ENCODE results near the gene E2F3. TPM values are rescaled to one million over a fixed set of nuclear protein-coding genes. Genes with fewer than 3 reads are reported as not detected.

E2F3 gene
- total and polyA plus RNA-seq, 2 donors (not counting 3 experiments of a cell fraction or from before 2014, with no cell fraction given), result 8.6 to 22.0 TPM

DNA sequence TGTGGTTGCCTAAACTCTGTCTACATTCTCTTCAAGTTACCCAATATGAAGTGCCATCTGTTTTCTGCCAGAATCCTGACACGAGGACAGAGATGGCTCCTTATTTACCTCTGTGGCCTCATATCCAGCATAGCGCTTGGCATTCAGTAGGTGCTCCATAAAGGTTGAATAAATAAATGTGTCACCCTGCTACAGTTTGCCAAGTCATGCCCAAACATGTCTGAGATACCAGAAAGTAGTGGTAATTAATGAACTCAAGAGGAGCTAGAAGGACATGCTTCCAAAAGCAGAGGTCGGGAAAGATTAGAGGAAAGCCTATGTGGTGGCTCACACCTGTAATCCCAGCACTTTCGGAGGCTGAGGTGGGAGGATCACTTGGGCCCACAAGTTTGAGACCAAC is 30.9 kb upstream of the E2F3 start:
- no peak overlapping the region for H3K9ac ChIP-seq (replicated peaks; ENCODE audit: extremely low read depth, insufficient read depth, low read length)
- no peak for DNase-seq (ENCODE audit: low read depth, low spot score)
- no peaks in the 10 kb centered on the region for H3K36me3 ChIP-seq (ENCODE audit: control insufficient read depth in 2 of 2, extremely low read depth in 1 of 2, insufficient read depth in 2 of 2, low read length in 2 of 2)
- BruUV-seq (replicated peaks), result no TSS peak
- peaks cover 0 to 2% of the 10 kb centered on the region in 2 experiments for H3K27me3 ChIP-seq (ENCODE audit: control insufficient read depth in 2 of 2, insufficient read depth in 2 of 2, low read length in 2 of 2)
- no peak overlapping the region for H3K27ac ChIP-seq (ENCODE audit: insufficient read depth, low read depth, low read length)
- FAIRE-seq, result no peak
- no peaks in the 10 kb centered on the region for H3K9me3 ChIP-seq (replicated peaks; ENCODE audit: control insufficient read depth, insufficient read depth, low read length)
- H3K9me1 ChIP-seq (replicated peaks; ENCODE audit: control insufficient read depth, extremely low read depth, insufficient read depth, low read length), result no peaks in the 10 kb centered on the region
- H3K4me3 ChIP-seq (replicated peaks in 1 of 3; ENCODE audit: insufficient read depth in 1 of 3, low read depth in 1 of 3, low read length in 3 of 3), result no peak overlapping the region
- intact Hi-C loops (cut with micrococcal nuclease) (no loop called here), dilution Hi-C loops (cut with MboI; ENCODE audit: extremely low pct_ligation_motif_present, low sequenced_read_pairs) (no loop called here)
- H3K4me1 ChIP-seq (ENCODE audit: control insufficient read depth, extremely low read depth, insufficient read depth, low read length), result no peaks in the 10 kb centered on the region
- no peak overlapping the region for H3K4me2 ChIP-seq (ENCODE audit: insufficient read depth, low read length)
- POLR2A ChIA-PET, result no interaction called here
- CTCF ChIA-PET, result interaction anchor here (1.6 kb wide), 1 partner anchor 34 kb away, joined by 3 read pairs; no protein-coding TSS in a partner anchor
- H2AFZ ChIP-seq (ENCODE audit: low read depth, low read length), result no peak overlapping the region
- TF ChIP-seq EZH2 (IDR thresholded peaks at IDR 0.05; ENCODE audit: borderline replicate concordance, low read depth, low read length, severe bottlenecking) (no peak), POLR2A (IDR thresholded peaks at IDR 0.05; ENCODE audit: low read depth, low read length) (no peak), MYC (IDR thresholded peaks at IDR 0.05; ENCODE audit: low read depth, low read length) (no peak), POLR2AphosphoS5 (IDR thresholded peaks at IDR 0.05; ENCODE audit: insufficient read depth, low read depth, low read length) (no peak), FOS (IDR thresholded peaks at IDR 0.05; ENCODE audit: borderline replicate concordance, insufficient read depth, low read length) (no peak), JUN (IDR thresholded peaks at IDR 0.05; ENCODE audit: borderline replicate concordance, insufficient read depth, insufficient read length, low read depth) (no peak), GATA2 (IDR thresholded peaks at IDR 0.05; ENCODE audit: insufficient read depth, insufficient read length, low read depth, low read length) (no peak), MAX (IDR thresholded peaks at IDR 0.05; ENCODE audit: insufficient read depth, insufficient read length) (no peak)
- TF ChIP-seq, protein P1, sequence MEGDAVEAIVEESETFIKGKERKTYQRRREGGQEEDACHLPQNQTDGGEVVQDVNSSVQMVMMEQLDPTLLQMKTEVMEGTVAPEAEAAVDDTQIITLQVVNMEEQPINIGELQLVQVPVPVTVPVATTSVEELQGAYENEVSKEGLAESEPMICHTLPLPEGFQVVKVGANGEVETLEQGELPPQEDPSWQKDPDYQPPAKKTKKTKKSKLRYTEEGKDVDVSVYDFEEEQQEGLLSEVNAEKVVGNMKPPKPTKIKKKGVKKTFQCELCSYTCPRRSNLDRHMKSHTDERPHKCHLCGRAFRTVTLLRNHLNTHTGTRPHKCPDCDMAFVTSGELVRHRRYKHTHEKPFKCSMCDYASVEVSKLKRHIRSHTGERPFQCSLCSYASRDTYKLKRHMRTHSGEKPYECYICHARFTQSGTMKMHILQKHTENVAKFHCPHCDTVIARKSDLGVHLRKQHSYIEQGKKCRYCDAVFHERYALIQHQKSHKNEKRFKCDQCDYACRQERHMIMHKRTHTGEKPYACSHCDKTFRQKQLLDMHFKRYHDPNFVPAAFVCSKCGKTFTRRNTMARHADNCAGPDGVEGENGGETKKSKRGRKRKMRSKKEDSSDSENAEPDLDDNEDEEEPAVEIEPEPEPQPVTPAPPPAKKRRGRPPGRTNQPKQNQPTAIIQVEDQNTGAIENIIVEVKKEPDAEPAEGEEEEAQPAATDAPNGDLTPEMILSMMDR (IDR thresholded peaks at IDR 0.05; ENCODE audit: extremely low read depth in 1 of 2, insufficient read depth in 1 of 2, low read depth in 1 of 2, low read length in 2 of 2), result no peak
- H3K79me2 ChIP-seq (ENCODE audit: control insufficient read depth, insufficient read depth, low read length), result no peaks in the 10 kb centered on the region
- H4K20me1 ChIP-seq (replicated peaks; ENCODE audit: control insufficient read depth, extremely low read depth, insufficient read depth, low read length), result no peaks in the 10 kb centered on the region
